GM12878 (cell line): ENCODE data around the gene SMAP1. TPM values are rescaled to one million over a fixed set of nuclear protein-coding genes. Genes with fewer than 3 reads are reported as not detected.
"Not testable (repeated sequence)": the region's sequence is repeated elsewhere in the genome, so short reads cannot be mapped to it uniquely, and the experiment has no call there.

Experiments used
- ATAC-seq: fragments of 200-7000 bp; cut with Tn5 transposase; 3 replicates; pipeline ENCODE4 v1.9.1; 2020; ENCODE audit warnings: mild to moderate bottlenecking, moderate library complexity
- BruUV-seq: library from RNA; stranded (reverse); fragments of 400-500 nt; replicated peaks from 2 replicates; lab custom pipeline; 2021; lab: Mats Ljungman, UMichigan
- CTCF ChIA-PET: fragments of 300-600 bp; sonication (Branson Sonifier 250); formaldehyde crosslinking; extraction: SDS; loops from one replicate; lab custom pipeline; 2021; ENCODE audit warnings: inconsistent platforms; lab: Yijun Ruan, JAX
- POLR2A ChIA-PET: fragments of 350-600 bp; formaldehyde crosslinking; extraction: SDS; loops from one replicate; lab custom pipeline; 2021; ENCODE audit warnings: inconsistent platforms; lab: Charles Lee
- RAD21 ChIA-PET: fragments of 300-600 bp; sonication (Branson Sonifier 250); formaldehyde crosslinking; loops from one replicate; lab custom pipeline; 2023; ENCODE audit warnings: antibody characterized with exemption; ENCODE audit not compliant: unreplicated experiment; lab: Charles Lee
- SMC1A ChIA-PET: fragments of 300-600 bp; sonication (Branson Sonifier 250); formaldehyde crosslinking; loops from one replicate; lab custom pipeline; 2023; ENCODE audit not compliant: unreplicated experiment, uncharacterized antibody; lab: Charles Lee
- DNase-seq: peaks from one replicate; pipeline ENCODE4 v3.0.0-alpha.2; 2011; ENCODE audit warnings: low read depth, low spot score
- FAIRE-seq: peaks from 3 replicates; lab custom pipeline; 2011; peaks lifted over from hg19 to GRCh38; lab: Jason Lieb, UNC
- H2AFZ ChIP-seq: 2 replicates; pipeline ENCODE4 v1.6.0; 2011; ENCODE audit warnings: low read depth, low read length, control low read depth; ENCODE audit not compliant: control insufficient read depth
- H3K27ac ChIP-seq: 2 replicates; pipeline ENCODE4 v1.5.1; 2011; ENCODE audit warnings: control low read depth; ENCODE audit not compliant: control insufficient read depth, insufficient read depth
- H3K27me3 ChIP-seq, 2 experiments: replicated peaks in 1 of 2; 2 replicates each; pipeline versions ENCODE4 v1.6.0 to v1.6.1; 2011; ENCODE audit warnings: low read length in 1 of 2; ENCODE audit not compliant: control insufficient read depth in 2 of 2, insufficient read depth in 2 of 2
- H3K36me3 ChIP-seq, 2 experiments: 2 replicates each; pipeline ENCODE4 v1.5.1; 2011; ENCODE audit warnings: low read length in 1 of 2; ENCODE audit not compliant: control insufficient read depth in 2 of 2, insufficient read depth in 2 of 2
- H3K4me1 ChIP-seq: 2 replicates; pipeline ENCODE4 v1.6.1; 2011; ENCODE audit warnings: mild to moderate bottlenecking, low read length, moderate library complexity, mixed read lengths; ENCODE audit not compliant: control insufficient read depth, insufficient read depth
- H3K4me2 ChIP-seq: 2 replicates; pipeline ENCODE4 v1.6.0; 2011; ENCODE audit warnings: control low read depth; ENCODE audit not compliant: control insufficient read depth, insufficient read depth
- H3K4me3 ChIP-seq: fragments of 200-600 bp; sonication (generic); 2 replicates; pipeline ENCODE4 v1.5.1; 2016
- H3K79me2 ChIP-seq: 2 replicates; pipeline ENCODE4 v1.6.0; 2011; ENCODE audit warnings: low read length; ENCODE audit not compliant: control insufficient read depth, insufficient read depth
- H3K9ac ChIP-seq: 2 replicates; pipeline ENCODE4 v1.8.0; 2011; ENCODE audit warnings: low read length, control low read depth, mixed read lengths; ENCODE audit not compliant: control insufficient read depth, insufficient read depth
- H3K9me3 ChIP-seq: replicated peaks from 3 replicates; pipeline ENCODE4 v1.5.1; 2011; ENCODE audit warnings: mild to moderate bottlenecking, low read length; ENCODE audit not compliant: control insufficient read depth, insufficient read depth
- H4K20me1 ChIP-seq: 2 replicates; pipeline ENCODE4 v1.6.0; 2011; ENCODE audit not compliant: control insufficient read depth, insufficient read depth
- DPF2 ChIP-seq: fragments of 450-650 bp; IDR thresholded peaks from 2 replicates; pipeline ENCODE4 v1.6.1; 2017; ENCODE audit warnings: mild to moderate bottlenecking
- IKZF2 ChIP-seq, 2 experiments: fragments of 450-650 bp; IDR thresholded peaks; 2 replicates each; pipeline ENCODE4 v1.6.1; 2017; ENCODE audit warnings: mild to moderate bottlenecking in 2 of 2, moderate library complexity in 2 of 2
- MEF2B ChIP-seq: fragments of 450-650 bp; IDR thresholded peaks from 2 replicates; pipeline ENCODE4 v1.6.1; 2018; ENCODE audit warnings: mild to moderate bottlenecking, moderate library complexity; ENCODE audit not compliant: partially characterized antibody, poor library complexity, severe bottlenecking
- RBBP5 ChIP-seq: fragments of 200-600 bp; sonication (generic); conservative IDR thresholded peaks from 2 replicates; pipeline ENCODE4 v1.6.1; 2016
- TCF3 ChIP-seq: IDR thresholded peaks from 2 replicates; pipeline ENCODE4 v1.6.1; 2012; ENCODE audit warnings: low read depth, mild to moderate bottlenecking, low read length, borderline replicate concordance; ENCODE audit not compliant: insufficient read depth
- WGBS: methylation state at CpG from one replicate; pipeline ENCODE4 v1.1.6; 2016; ENCODE audit warnings: low lambda C conversion rate; ENCODE audit not compliant: insufficient replicate concordance, insufficient coverage; ENCODE audit errors: missing lambda C conversion rate; 5-methylcytosine and 5-hydroxymethylcytosine counted together
- in situ Hi-C: fragments of 300-500 bp; cut with MboI; formaldehyde crosslinking; loops from 9 replicates; pipeline ENCODE4 v1.14.3; 2018; ENCODE audit warnings: mixed read lengths
- intact Hi-C: fragments of 100-400 bp; cut with micrococcal nuclease; formaldehyde crosslinking; loops from one replicate; pipeline ENCODE4 v1.14.2; 2022; ENCODE audit not compliant: unreplicated experiment
- polyA plus RNA-seq, 11 experiments: library from polyadenylated mRNA; depleted of rRNA in 4 of 11; unstranded in 6 of 11; stranded (reverse) in 5 of 11; fragments of >200 nt; fragmentation: Nextera tagmentation in 4 of 11; fragmentation: Illumina TruSeq in 1 of 11; extraction: Ambion mirVana in 4 of 11; extraction: Trizol in 1 of 11; gene quantifications; 1 replicate in 1 of 11; 2 replicates in 10 of 11; pipeline versions ENCODE4 v1.2.1 to v1.2.3, GENCODE V29; 2011 to 2016; ENCODE audit warnings: inconsistent platforms in 2 of 11, missing spikeins in 2 of 11, low read depth in 1 of 11
- total RNA-seq, 4 experiments: library from RNA; depleted of rRNA in 3 of 4; stranded (reverse); fragments of >200 nt in 3 of 4; fragmentation: Illumina TruSeq in 1 of 4; extraction: Trizol in 1 of 4; gene quantifications; 2 replicates each; pipeline versions ENCODE4 v1.2.1 to v1.2.3, GENCODE V29; 2013 to 2021

The SMAP1 gene
- total and polyA plus RNA-seq, 10 of the 15 experiments (the other 5 are each of a cell fraction or from before 2014, with no cell fraction given), result 13.7 to 33.9 (median 25.3) TPM

- TF ChIP-seq DPF2 (no peak), RBBP5 (no peak), TCF3 (no peak)
Measured at GRCh38 chr6:70739534-70739933, 71.9 kb downstream of the SMAP1 start (continued).

- H3K27ac ChIP-seq, in situ Hi-C loops, DNase-seq, intact Hi-C loops, BruUV-seq, H3K36me3 ChIP-seq, FAIRE-seq, H3K4me3 ChIP-seq, H3K27me3 ChIP-seq, H3K4me2 ChIP-seq, ATAC-seq, H3K4me1 ChIP-seq, H2AFZ ChIP-seq, H3K79me2 ChIP-seq, H4K20me1 ChIP-seq, H3K9ac ChIP-seq: not testable (repeated sequence)
- 22% methylated on average over 2 of the region's 2 CpGs for WGBS
- H3K9me3 ChIP-seq, result peaks cover 16% of the 10 kb centered on the region
- POLR2A ChIA-PET, result interaction anchor here (0.9 kb wide), 1 partner anchor 12 kb away, joined by 3 read pairs; no protein-coding TSS in a partner anchor
- TF ChIP-seq IKZF2 (IDR thresholded peaks at IDR 0.05) (peak; percentile 16 to 32; a peak in 1 of 4 replicates), MEF2B (peak; percentile 87)
- CTCF ChIA-PET, result interaction anchor here (1.2 to 1.5 kb wide), 3 partner anchors 23 to 143 kb away, joined by 5 read pairs; no protein-coding TSS in a partner anchor
- RAD21 ChIA-PET, result interaction anchor here (0.6 to 1.2 kb wide), 3 partner anchors 28 to 117 kb away, joined by 3 to 5 read pairs (median 3); no protein-coding TSS in a partner anchor
- SMC1A ChIA-PET, result interaction anchor here (0.8 to 1.1 kb wide), 4 partner anchors 10 to 34 kb away, joined by 3 to 5 read pairs (median 4); no protein-coding TSS in a partner anchor
Measured at GRCh38 chr6:70740746-70741145, 73.1 kb downstream of the SMAP1 start.

- CTCF ChIA-PET, BruUV-seq, H2AFZ ChIP-seq, POLR2A ChIA-PET, H4K20me1 ChIP-seq, H3K27me3 ChIP-seq, intact Hi-C loops, H3K4me2 ChIP-seq, H3K79me2 ChIP-seq, SMC1A ChIA-PET, RAD21 ChIA-PET, H3K9ac ChIP-seq, DNase-seq, FAIRE-seq, H3K4me1 ChIP-seq, H3K4me3 ChIP-seq, H3K36me3 ChIP-seq, in situ Hi-C loops, ATAC-seq, H3K27ac ChIP-seq: not testable (repeated sequence)
- H3K9me3 ChIP-seq, result peaks cover 16% of the 10 kb centered on the region
- 100% methylated on average over 3 of the region's 3 CpGs for WGBS
Measured at GRCh38 chr6:70742462-70742861, 74.8 kb downstream of the SMAP1 start.
